Stimulated activated CD4-positive, alpha-beta T cell treated with anti-CD3 and anti-CD28 coated beads, Interleukin-4, amount 100 ng/mL, for 48 hours (primary cell): ENCODE measurements around the gene TMEM273.

Experiments used
- DNase-seq, 2 donors: peaks; one replicate each; pipeline ENCODE4 v3.0.0-alpha.2; 2020; ENCODE audit warnings: low read depth in 2 of 2

TMEM273 gene

GRCh38 chr10:49140304-49141177 lies 47.6 kb downstream of the TMEM273 start:
- DNase-seq, result no peak

GRCh38 chr10:49139846-49140195 lies 48.4 kb downstream of the TMEM273 start:
- DNase-seq, result no peak

GRCh38 chr10:49139028-49139845 lies 49.0 kb downstream of the TMEM273 start:
- DNase-seq, result no peak

GRCh38 chr10:49138361-49138891 lies 49.8 kb downstream of the TMEM273 start:
- DNase-seq, result no peak

GRCh38 chr10:49136525-49136924 lies 51.7 kb downstream of the TMEM273 start:
- DNase-seq, result no peak

GRCh38 chr10:49135575-49136313 lies 52.4 kb downstream of the TMEM273 start:
- DNase-seq, result no peak

GRCh38 chr10:49134327-49134726 lies 53.9 kb downstream of the TMEM273 start:
- no peak for DNase-seq

- no peak for DNase-seq
Measured at GRCh38 chr10:49133706-49134248, 54.4 kb downstream of the TMEM273 start, which contains the start of gene FAM170B. TSS of gene FAM170B (minus strand) at chr10:49134021. CDS start at chr10:49133918, 103 bp downstream.

- DNase-seq, result no peak
Measured at GRCh38 chr10:49132362-49132737, 55.8 kb downstream of the TMEM273 start.

- DNase-seq, result no peak
Measured at GRCh38 chr10:49131507-49132361, 56.5 kb downstream of the TMEM273 start.

GRCh38 chr10:49129376-49129775 lies 58.8 kb downstream of the TMEM273 start:
- no peak for DNase-seq

- DNase-seq, result no peak
Measured at GRCh38 chr10:49128854-49129253, 59.3 kb downstream of the TMEM273 start.

- no peak for DNase-seq
Measured at GRCh38 chr10:49123981-49124950, 63.9 kb downstream of the TMEM273 start.

- DNase-seq, result no peak
Measured at GRCh38 chr10:49120911-49121310, 67.3 kb downstream of the TMEM273 start.

- DNase-seq, result no peak
Measured at GRCh38 chr10:49119746-49120145, 68.4 kb downstream of the TMEM273 start.

GRCh38 chr10:49118430-49119074 lies 69.6 kb downstream of the TMEM273 start:
- DNase-seq, result no peak

- no peak for DNase-seq
Measured at GRCh38 chr10:49117376-49118070, 70.7 kb downstream of the TMEM273 start.
